Measurements from ENCODE around the gene CUL4A. TPM values are rescaled to one million over a fixed set of nuclear protein-coding genes. Genes with fewer than 3 reads are reported as not detected.

Gene CUL4A
- total and polyA plus RNA-seq, 9 of the 15 experiments (the other 6 are each of a cell fraction or from before 2014, with no cell fraction given) = 21.1 to 92.0 (median 63.2) TPM

GRCh38 chr13:113205428-113205931 lies 3.9 kb upstream of the CUL4A start:
- H3K79me2 ChIP-seq (ENCODE audit: control insufficient read depth, insufficient read depth, low read length) = peaks cover 94% of the 10 kb centered on the region
- BruUV-seq (replicated peaks) = no TSS peak
- peaks cover 66% of the 10 kb centered on the region; the same call in 2 of the 3 replicates for H3K36me3 ChIP-seq (ENCODE audit: control insufficient read depth, insufficient read depth, low read length)
- H3K4me1 ChIP-seq (replicated peaks in 1 of 2; ENCODE audit: control insufficient read depth in 2 of 2, insufficient read depth in 2 of 2, low read length in 2 of 2) = peaks cover 21 to 30% of the 10 kb centered on the region in 2 experiments; a peak in 4 of 5 replicates
- no peaks in the 10 kb centered on the region for H3K27me3 ChIP-seq (ENCODE audit: control insufficient read depth in 2 of 2, insufficient read depth in 2 of 2, low read length in 2 of 2)
- FAIRE-seq (peak; percentile 64), DNase-seq (ENCODE audit: extremely low read depth in 1 of 4, low spot score in 3 of 4) (no peak), ATAC-seq (no peak)
- no peak overlapping the region for H3K4me3 ChIP-seq
- H3K9ac ChIP-seq (ENCODE audit: insufficient read depth in 1 of 2, low read depth in 2 of 2, low read length in 2 of 2) = 0 out of 4 replicates have a peak overlapping the region, but pooled peaks of 1 of the 2 experiments have one; percentile 14
- H3K9me1 ChIP-seq (ENCODE audit: control insufficient read depth, insufficient read depth, low read length) = peaks cover 5% of the 10 kb centered on the region
- ChIA-PET POLR2A (no interaction called here), CTCF (ENCODE audit: low intra/inter-chr PET ratio) (no interaction called here)
- no peak overlapping the region for H2AFZ ChIP-seq (ENCODE audit: low read depth, low read length)
- in situ Hi-C loops (cut with MboI) = no loop called here
- H4K20me1 ChIP-seq (replicated peaks; ENCODE audit: control insufficient read depth, insufficient read depth, low read length) = peaks cover 12% of the 10 kb centered on the region; the same call in 1 of the 2 replicates
- intact Hi-C loops (cut with micrococcal nuclease) = loop anchor here (10.0 kb wide), 1 partner anchor 189 kb away; no protein-coding TSS in a partner anchor
- no peaks in the 10 kb centered on the region for H3K9me3 ChIP-seq (replicated peaks; ENCODE audit: control insufficient read depth, insufficient read depth, low read depth, low read length)
- H3K4me2 ChIP-seq (ENCODE audit: insufficient read depth, low read length) = peak overlapping the region; percentile 14; the same call in 1 of the 2 replicates
- H3K27ac ChIP-seq (ENCODE audit: extremely low read depth, low read depth, low read length) = peak overlapping the region; percentile 51; the same call in 1 of the 3 replicates
- WGBS (ENCODE audit: insufficient coverage, low coverage, missing lambda C conversion rate) = 12% methylated on average over 5 of the region's 5 CpGs
- no peak for TF ChIP-seq MED1 (CRISPR knock-in tag; IDR thresholded peaks at IDR 0.05; ENCODE audit: borderline replicate concordance)
- no peak for TF ChIP-seq ZZZ3 (IDR thresholded peaks at IDR 0.05)
- TF ChIP-seq, protein P1, sequence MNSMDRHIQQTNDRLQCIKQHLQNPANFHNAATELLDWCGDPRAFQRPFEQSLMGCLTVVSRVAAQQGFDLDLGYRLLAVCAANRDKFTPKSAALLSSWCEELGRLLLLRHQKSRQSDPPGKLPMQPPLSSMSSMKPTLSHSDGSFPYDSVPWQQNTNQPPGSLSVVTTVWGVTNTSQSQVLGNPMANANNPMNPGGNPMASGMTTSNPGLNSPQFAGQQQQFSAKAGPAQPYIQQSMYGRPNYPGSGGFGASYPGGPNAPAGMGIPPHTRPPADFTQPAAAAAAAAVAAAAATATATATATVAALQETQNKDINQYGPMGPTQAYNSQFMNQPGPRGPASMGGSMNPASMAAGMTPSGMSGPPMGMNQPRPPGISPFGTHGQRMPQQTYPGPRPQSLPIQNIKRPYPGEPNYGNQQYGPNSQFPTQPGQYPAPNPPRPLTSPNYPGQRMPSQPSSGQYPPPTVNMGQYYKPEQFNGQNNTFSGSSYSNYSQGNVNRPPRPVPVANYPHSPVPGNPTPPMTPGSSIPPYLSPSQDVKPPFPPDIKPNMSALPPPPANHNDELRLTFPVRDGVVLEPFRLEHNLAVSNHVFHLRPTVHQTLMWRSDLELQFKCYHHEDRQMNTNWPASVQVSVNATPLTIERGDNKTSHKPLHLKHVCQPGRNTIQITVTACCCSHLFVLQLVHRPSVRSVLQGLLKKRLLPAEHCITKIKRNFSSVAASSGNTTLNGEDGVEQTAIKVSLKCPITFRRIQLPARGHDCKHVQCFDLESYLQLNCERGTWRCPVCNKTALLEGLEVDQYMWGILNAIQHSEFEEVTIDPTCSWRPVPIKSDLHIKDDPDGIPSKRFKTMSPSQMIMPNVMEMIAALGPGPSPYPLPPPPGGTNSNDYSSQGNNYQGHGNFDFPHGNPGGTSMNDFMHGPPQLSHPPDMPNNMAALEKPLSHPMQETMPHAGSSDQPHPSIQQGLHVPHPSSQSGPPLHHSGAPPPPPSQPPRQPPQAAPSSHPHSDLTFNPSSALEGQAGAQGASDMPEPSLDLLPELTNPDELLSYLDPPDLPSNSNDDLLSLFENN (IDR thresholded peaks at IDR 0.05; ENCODE audit: low read depth in 2 of 2, low read length in 2 of 2) = no peak
- no peak for TF ChIP-seq ATF4 (CRISPR knock-in tag; IDR thresholded peaks at IDR 0.05)
- TF ChIP-seq EP400 (IDR thresholded peaks at IDR 0.05) = peak; percentile 60; the same call in 1 of the 2 replicates
- TF ChIP-seq MYC (IDR thresholded peaks at IDR 0.05; ENCODE audit: low read depth, low read length) = peak; percentile 41; the same call in 1 of the 2 replicates
- no peak for TF ChIP-seq MYC (CRISPR knock-in tag; IDR thresholded peaks at IDR 0.05; ENCODE audit: borderline replicate concordance, low read depth)
- no peak for TF ChIP-seq THRB (CRISPR knock-in tag; conservative IDR thresholded peaks at IDR 0.05)
- TF ChIP-seq ZBTB33 (CRISPR knock-in tag; IDR thresholded peaks at IDR 0.05) = peak; percentile 40; the same call in 1 of the 2 replicates
- peak; percentile 24; the same call in 1 of the 2 replicates for TF ChIP-seq DPF2 (IDR thresholded peaks at IDR 0.05)
- no peak for TF ChIP-seq POLR2AphosphoS2 (IDR thresholded peaks at IDR 0.05; ENCODE audit: low read length)
- peak; percentile 71 for TF ChIP-seq CEBPB (tag; IDR thresholded peaks at IDR 0.05)
- TF ChIP-seq MAFG (tag; conservative IDR thresholded peaks at IDR 0.05) = peak; percentile 89
- TF ChIP-seq STAT5B (CRISPR knock-in tag; IDR thresholded peaks at IDR 0.05) = no peak
- no peak for TF ChIP-seq MCM7 (IDR thresholded peaks at IDR 0.05)

Data from K562 (cell line).